ENCODE measurements around the gene CDK3.

Gene CDK3

DNA sequence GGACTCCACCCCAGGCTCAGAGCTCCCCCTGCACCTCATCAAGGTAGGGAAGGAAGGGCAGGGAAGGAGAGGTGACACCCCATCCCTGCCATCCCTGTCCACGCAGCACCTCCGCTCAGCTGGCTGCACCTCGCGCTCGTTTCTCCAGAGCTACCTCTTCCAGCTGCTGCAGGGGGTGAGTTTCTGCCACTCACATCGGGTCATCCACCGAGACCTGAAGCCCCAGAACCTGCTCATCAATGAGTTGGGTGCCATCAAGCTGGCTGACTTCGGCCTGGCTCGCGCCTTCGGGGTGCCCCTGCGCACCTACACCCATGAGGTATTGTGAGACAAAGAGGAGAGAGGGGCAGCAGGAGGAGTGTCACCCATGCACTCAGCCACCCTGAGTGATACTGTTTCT lies 1.4 kb downstream of the CDK3 start:
- no peak for DNase-seq
- no peak for TF ChIP-seq GATA1 (IDR thresholded peaks at IDR 0.05; ENCODE audit: low read depth, low read length)
- TF ChIP-seq POLR2A (IDR thresholded peaks at IDR 0.05; ENCODE audit: low read length) = no peak

DNA sequence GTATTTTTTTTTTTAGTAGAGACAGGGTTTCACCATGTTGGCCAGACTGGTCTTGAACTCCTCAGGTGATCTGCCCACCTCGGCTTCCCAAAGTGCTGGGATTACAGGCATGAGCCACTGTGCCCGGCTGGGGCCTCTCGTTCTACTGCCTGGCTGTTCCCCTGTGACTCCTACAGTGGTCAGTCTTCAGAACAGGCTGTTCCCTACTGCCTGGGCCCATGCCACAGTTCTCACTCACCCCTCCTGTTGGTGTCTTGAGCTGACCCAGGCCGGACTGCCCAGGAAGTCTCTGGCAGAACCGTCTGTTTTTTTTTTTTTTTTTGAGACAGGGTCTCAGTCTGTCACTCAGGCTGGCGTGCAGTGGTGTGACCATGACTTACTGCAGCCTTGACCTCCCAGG lies 3.3 kb downstream of the CDK3 start:
- TF ChIP-seq GATA1 (IDR thresholded peaks at IDR 0.05; ENCODE audit: low read depth, low read length) = no peak
- TF ChIP-seq POLR2A (IDR thresholded peaks at IDR 0.05; ENCODE audit: low read length) = no peak
- no peak for DNase-seq

DNA sequence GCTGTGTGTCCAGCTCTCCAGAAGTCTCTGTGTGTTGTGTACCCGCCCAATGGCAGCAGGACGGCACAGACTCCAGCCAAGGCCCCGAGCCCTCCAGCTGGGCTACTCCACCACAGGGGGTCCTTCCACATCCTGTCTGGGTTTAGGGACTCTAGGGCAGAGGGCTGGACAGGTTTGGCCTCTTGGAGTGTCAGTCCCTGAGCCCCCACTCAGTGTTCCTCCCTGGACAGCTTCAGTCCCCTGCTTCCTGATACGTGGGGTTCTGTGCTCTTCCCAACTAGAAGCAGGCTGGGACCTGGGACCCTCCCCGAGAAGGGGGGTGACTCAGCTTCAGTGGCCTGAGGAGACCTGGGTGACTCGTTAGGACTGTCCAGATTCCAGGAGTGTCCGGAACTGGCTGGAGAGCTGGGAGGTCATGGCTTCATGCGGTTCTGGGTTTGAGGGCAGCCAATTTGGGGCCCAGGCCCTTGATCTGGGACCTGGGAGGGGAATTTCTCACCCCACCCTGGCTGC lies 4.2 kb downstream of the CDK3 start:
- DNase-seq = no peak
- TF ChIP-seq GATA1 (IDR thresholded peaks at IDR 0.05; ENCODE audit: low read depth, low read length) (no peak), POLR2A (IDR thresholded peaks at IDR 0.05; ENCODE audit: low read length) (no peak)

DNA sequence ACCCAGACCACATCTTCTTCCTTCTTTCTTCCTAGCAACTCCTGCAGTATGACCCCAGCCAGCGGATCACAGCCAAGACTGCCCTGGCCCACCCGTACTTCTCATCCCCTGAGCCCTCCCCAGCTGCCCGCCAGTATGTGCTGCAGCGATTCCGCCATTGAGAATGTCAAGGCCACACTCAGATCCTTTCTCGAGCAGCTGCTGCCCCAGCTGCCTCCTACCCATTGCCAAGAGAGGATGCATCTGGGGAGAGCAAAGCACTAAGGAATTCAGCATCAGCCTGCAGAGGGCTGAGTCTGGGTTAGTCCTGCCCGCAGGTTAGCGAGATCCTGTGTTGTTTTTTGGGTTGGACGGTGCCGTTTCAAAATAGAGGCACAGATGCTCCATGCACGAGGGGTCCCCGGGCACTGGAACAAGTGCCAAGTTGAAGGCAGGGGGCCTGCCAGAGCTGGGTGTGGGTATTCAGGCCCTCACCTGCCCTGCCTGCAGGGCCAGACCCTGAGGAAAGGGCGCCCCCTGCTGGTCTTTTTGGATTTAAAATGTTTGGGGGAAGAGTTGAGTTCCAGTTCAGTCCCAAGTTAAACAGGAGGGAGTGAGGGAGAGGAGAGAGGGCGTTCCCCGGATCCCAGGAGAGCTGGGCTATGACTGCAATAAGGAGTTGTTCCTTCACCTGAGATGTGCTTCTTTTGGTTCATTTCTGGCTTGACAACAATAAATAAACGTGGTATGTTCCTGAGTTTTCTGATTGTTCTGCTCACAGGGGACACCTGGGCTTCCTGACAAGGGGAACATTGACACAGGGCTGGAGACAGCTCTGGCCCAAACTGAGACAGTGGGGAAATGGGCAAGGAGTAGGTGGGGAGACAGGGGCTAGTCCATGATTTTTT lies 4.9 kb downstream of the CDK3 start:
- TF ChIP-seq GATA1 (IDR thresholded peaks at IDR 0.05; ENCODE audit: low read depth, low read length) (no peak), POLR2A (IDR thresholded peaks at IDR 0.05; ENCODE audit: low read length) (no peak)
- DNase-seq = peak; percentile 70 to 89

DNA sequence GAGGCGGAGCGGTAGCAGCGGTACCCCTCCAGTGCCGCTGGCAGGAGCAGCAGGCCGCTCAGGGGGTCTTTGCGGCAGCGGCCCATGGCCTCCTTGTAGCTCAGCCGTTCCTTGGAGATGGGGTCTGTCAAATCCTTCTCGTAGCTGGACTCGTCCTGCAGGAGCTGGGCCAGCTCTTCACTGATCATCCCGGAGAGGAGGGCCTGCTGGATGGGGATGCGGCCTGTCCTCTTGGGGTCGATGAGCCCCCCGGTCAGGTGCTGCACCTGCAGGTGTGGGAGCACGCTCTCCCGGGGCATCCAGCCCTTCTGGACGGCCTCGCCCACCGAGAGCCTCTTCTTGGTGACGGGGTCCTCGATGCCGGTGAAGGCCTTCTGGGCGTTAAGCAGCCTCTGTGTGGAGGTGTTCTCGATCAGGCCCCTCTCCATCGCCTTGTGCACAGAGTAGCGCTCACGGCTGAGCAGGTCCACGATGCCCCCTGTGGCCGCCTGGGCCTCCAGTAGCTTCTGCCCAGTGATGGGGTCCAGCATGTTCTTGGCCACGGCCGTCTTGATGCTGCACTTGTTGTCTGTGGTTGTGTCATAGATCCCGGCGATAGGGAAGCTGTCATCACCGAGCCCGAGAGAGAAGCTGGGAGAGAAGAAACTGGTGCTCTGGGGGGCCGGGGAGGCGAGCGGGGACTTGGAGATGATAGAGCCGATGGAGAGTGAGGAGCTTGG lies 6.6 kb downstream of the CDK3 start:
- TF ChIP-seq GATA1 (IDR thresholded peaks at IDR 0.05; ENCODE audit: low read depth, low read length) (no peak), POLR2A (IDR thresholded peaks at IDR 0.05; ENCODE audit: low read length) (no peak)
- DNase-seq = no peak

DNA sequence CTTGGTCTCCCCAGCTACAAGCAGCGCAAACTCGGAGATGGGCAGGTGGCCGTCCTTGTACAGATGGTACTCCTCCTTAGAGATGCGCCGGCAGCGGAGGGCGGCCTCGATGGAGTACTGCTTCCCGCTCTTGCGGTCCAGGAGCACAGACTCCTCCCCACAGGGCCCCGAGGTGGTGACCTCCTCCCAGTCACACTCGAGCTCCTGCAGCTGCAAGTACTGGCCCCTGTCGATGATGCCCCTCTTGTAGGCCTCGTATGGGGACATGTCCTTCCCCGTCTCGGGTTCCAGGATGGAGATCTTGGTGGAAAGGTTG lies 7.2 kb downstream of the CDK3 start:
- DNase-seq = no peak
- no peak for TF ChIP-seq POLR2A (IDR thresholded peaks at IDR 0.05; ENCODE audit: low read length)

DNA sequence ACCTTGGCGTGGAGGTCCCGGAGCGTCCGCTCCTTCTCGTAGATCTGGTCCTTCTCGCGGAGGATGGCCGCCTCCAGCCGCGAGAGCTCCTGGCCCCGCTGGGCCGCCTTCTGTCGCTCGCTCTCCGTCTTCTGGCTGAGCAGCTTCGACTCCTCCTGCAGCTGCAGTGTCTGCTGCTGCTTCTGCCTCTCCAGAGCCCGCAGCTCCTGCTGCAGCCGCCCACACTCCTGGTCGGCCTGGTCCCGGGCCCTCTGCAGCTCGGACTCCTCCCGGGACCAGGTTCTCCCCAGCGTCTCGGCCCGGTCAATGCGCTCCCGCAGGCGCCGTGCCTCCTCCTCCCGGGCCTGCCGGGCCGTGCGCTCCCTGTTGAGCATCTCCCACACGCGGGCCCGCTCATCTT lies 7.6 kb downstream of the CDK3 start:
- no peak for DNase-seq
- TF ChIP-seq GATA1 (IDR thresholded peaks at IDR 0.05; ENCODE audit: low read depth, low read length) = no peak
- no peak for TF ChIP-seq POLR2A (IDR thresholded peaks at IDR 0.05; ENCODE audit: low read length)

DNA sequence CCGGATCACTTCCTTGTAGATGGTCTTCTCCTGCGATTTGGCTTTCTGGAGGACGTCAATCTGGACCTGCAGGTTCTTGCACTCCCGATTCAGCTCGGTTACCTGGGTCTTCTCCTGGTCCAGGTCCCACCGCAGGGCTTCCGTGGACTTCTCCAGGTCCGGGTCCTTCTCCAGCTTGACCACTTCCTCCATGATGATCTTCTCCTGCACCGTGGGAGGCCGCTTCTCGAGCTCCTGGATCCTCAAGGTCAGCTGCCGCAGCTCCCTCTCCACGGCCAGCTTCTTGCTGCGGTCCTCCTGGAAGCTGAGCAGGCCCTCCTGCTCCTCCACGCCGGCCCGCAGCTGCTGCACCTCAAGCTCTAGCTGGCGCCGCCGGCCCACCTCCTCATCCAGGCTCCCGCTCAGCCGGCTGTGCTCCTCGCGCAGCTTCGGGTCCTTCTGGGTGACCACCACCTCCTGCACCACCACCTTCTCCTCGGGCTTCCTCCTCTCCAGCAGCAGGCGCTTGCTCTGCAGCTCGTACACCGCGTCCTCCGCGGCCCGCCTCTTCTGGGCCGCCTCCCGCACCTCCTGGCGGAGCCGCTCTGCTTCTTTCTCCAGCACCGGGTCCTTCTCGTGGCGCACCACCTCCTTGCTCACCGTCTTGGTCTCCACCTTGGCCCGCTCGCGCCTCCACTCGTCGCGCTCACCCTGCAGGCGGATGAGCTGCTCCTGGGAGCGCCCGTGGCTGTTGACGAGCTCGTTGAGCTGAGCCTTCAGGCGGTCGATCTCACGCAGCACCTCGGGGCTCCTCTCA lies 8.2 kb downstream of the CDK3 start:
- no peak for DNase-seq
- TF ChIP-seq POLR2A (IDR thresholded peaks at IDR 0.05; ENCODE audit: low read length) = no peak

DNA sequence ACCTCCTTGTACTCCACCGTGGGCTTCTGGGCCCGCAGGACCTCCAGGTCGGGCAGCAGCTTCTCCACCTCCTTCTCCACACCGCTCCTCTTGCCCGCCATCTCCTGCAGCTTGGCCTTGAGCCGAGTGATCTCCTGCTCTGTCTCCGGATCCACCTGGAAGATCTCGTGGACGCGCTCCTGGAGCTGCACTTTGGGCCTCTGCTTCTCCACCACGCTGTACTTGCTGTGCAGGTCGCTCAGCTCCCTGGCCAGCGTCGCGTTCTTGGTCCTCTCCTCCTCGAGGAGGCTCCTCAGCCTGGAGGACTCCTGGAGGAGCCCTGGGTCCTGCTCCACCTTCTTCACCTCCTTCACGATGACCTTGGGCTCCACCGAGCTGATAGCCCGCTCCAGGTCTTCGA lies 8.8 kb downstream of the CDK3 start:
- no peak for DNase-seq
- no peak for TF ChIP-seq GATA1 (IDR thresholded peaks at IDR 0.05; ENCODE audit: low read depth, low read length)

DNA sequence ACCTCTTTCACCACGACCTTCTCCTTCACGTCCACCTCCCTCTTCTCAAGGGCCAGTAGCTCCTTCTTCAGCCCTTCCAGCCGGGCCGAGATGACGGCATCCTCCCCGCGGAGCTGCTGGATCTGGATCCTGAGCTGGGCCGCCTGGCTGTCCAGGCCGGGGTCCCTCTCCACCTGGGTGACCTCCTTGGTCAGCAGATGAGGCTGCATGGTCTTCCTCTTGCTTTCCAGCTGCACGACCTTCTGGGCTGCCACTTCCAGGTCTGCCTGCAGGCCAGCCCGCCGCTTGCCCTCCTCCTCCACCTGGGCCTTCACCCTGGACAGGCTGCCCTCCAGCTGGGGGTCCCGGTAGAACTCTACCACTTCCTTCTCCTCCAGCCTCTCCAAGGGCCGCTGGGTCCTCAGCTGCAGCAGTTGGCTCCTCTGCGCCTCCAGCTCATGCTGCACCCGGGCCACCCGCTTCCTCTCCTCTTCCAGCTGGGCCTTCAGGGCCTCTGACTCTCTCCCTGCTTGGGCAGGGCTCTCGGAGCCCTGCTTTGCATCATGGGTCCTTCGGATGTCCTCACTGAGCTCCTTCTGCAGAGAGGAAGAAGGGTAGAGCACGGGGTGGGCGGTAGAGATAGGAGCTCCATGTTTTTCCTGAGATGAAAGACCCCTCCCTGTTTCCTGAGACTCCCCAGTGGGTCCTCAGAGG lies 9.5 kb downstream of the CDK3 start:
- DNase-seq = no peak
- TF ChIP-seq GATA1 (IDR thresholded peaks at IDR 0.05; ENCODE audit: low read depth, low read length) (no peak), POLR2A (IDR thresholded peaks at IDR 0.05; ENCODE audit: low read length) (no peak)

DNA sequence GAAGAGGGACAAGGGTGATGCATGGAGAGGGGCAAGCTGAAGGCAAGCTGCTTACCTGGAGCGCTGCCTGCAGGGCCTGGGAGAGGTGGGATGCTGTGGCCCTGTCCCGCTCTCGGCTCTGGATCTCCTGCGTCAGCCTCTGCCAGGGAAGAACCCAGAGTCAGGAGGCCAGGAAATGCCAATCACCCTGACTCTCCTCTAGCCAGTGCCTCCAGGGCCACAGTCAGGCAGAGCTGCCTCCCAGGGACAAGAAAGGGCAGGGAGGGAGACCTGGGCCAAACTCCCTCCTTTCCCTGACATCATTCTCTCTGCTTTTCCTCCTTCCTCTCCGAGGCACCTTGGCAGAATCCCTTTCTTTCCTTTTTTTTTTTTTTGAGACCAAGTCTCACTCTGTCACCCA lies 11.3 kb downstream of the CDK3 start:
- TF ChIP-seq POLR2A (IDR thresholded peaks at IDR 0.05; ENCODE audit: low read length) (no peak), GATA1 (IDR thresholded peaks at IDR 0.05; ENCODE audit: low read depth, low read length) (no peak)
- no peak for DNase-seq

DNA sequence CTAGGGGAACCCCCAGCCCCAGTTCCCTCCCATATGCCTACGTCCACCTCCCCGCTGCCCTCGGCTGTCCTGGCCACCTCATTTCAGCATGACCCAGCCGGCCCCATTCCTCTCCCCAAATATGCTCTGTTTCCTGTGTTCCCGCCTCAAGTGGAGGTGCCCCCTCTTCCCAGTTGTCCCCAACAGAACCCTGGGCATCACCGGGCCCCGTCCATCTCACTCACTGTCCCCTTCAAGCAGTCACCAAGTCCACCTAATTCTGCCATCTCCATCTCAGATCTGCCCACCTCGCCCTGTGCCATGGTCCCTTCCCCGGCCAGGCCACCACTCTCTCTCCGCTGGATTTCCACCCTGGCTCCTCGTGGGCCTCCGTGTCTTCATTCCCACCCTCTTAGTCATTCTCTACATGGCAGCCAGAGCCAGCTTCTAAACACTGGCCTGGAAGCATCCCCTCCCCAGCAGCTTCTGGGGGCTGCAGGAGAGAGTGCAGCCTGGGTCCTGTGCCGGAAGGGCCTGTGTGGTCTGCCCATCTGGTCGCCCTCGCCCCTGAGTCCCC lies 12.8 kb downstream of the CDK3 start:
- TF ChIP-seq GATA1 (IDR thresholded peaks at IDR 0.05; ENCODE audit: low read depth, low read length) = no peak
- TF ChIP-seq POLR2A (IDR thresholded peaks at IDR 0.05; ENCODE audit: low read length) = no peak
- DNase-seq = no peak

DNA sequence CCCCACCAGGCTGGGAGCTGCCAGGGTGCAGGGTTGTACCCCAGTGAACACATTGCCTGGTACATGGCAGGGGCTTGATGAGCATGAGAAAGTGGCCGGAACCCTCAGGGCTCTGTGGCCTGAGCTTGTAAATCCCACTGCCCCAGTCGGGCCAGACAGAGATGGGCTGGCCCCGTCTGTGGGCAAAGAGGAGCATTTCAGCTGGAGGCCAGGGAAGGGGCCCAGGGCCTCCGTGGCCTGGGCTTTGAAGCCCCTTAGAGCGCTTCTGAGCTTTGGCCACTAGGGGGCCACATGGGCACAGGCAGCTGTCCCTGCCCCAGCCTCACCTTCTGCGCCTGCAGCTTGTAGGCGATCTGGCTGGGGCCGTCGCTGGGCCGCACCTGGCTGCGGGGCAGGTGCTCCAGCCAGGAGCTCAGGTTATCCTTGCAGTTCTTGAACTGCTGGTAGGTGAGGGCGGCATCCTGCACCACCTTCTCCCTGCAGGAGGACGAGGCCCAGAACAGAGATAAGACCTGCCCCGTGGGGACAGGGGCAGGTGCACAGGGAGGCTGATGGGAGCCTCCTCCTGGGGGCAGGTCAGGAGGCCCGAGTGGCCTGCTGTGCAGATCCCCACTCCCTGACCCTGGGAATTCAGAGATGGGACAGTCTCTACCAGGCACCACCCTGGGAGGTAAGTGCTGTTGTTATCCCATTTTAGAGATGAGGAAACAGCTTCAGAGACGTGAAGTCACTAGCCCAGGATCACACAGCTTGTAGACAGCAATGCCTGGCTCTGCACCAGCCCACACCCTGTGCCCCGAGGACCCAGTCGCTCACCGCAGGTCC lies 13.7 kb downstream of the CDK3 start:
- DNase-seq = peak; percentile 78 to 88
- TF ChIP-seq GATA1 (IDR thresholded peaks at IDR 0.05; ENCODE audit: low read depth, low read length) = no peak
- TF ChIP-seq POLR2A (IDR thresholded peaks at IDR 0.05; ENCODE audit: low read length) = no peak

Data from erythroblast (primary cell).